HT-29 (cell line): Measurements from ENCODE around the gene TBX4. TPM values are rescaled to one million over a fixed set of nuclear protein-coding genes. Genes with fewer than 3 reads are reported as not detected.
"Not testable (repeated sequence)": the region's sequence is repeated elsewhere in the genome, so short reads cannot be mapped to it uniquely, and the experiment has no call there.

Source experiments
- DNase-seq: peaks from one replicate; pipeline ENCODE4 v3.0.0-alpha.2; 2015; ENCODE audit warnings: low spot score
- total RNA-seq: library from RNA; depleted of rRNA; stranded (reverse); fragments of >200 nt; shearing (Covaris generic); gene quantifications from 2 replicates; pipeline ENCODE4 v1.2.3, GENCODE V29; 2014

Gene TBX4
- total RNA-seq, 1 experiment from 2014 or later, result not detected

GRCh38 chr17:61483778-61484116 is 31.5 kb downstream of the TBX4 start:
- no peak for DNase-seq

GRCh38 chr17:61484174-61484573 is 32.0 kb downstream of the TBX4 start:
- DNase-seq, result no peak

GRCh38 chr17:61485067-61485775 is 33.0 kb downstream of the TBX4 start:
- no peak for DNase-seq

GRCh38 chr17:61486135-61487120 is 34.2 kb downstream of the TBX4 start:
- no peak for DNase-seq

- DNase-seq, result no peak
These were observed 35.2 kb downstream of the TBX4 start for GRCh38 chr17:61487161-61487988.

- DNase-seq, result no peak
These were observed 35.9 kb downstream of the TBX4 start for GRCh38 chr17:61487989-61488595.

- peak; percentile 64 for DNase-seq
These were observed 36.9 kb downstream of the TBX4 start for GRCh38 chr17:61488878-61489718.

- no peak for DNase-seq
These were observed 37.7 kb downstream of the TBX4 start for GRCh38 chr17:61489719-61490490.

- peak; percentile 23 for DNase-seq
These were observed 38.3 kb downstream of the TBX4 start for GRCh38 chr17:61490540-61490975.

GRCh38 chr17:61491981-61492380 is 39.8 kb downstream of the TBX4 start:
- DNase-seq, result no peak

- no peak for DNase-seq
These were observed 40.7 kb downstream of the TBX4 start for GRCh38 chr17:61492759-61493526.

GRCh38 chr17:61493830-61494324 is 41.7 kb downstream of the TBX4 start:
- not testable (repeated sequence) for DNase-seq

GRCh38 chr17:61494325-61495160 is 42.3 kb downstream of the TBX4 start:
- DNase-seq, result no peak

- DNase-seq, result peak; percentile 75
These were observed 43.1 kb downstream of the TBX4 start for GRCh38 chr17:61495161-61495857.

GRCh38 chr17:61496174-61496956 is 44.1 kb downstream of the TBX4 start:
- no peak for DNase-seq

GRCh38 chr17:61496957-61497653 is 44.9 kb downstream of the TBX4 start:
- no peak for DNase-seq
